HepG2 (cell line): ENCODE results near the gene FNDC3B. TPM values are rescaled to one million over a fixed set of nuclear protein-coding genes. Genes with fewer than 3 reads are reported as not detected.
A peak's percentile ranks its signal among the peaks of the same experiment; 100 is the strongest.

Experiments used
- AHDC1 ChIP-seq: sonication (generic); formaldehyde crosslinking; IDR thresholded peaks from 2 replicates; pipeline ENCODE4 v1.5.1; 2020; ENCODE audit warnings: mild to moderate bottlenecking, missing genetic modification reagents, borderline replicate concordance
- CREBL2 ChIP-seq: sonication (generic); formaldehyde crosslinking; IDR thresholded peaks from 2 replicates; pipeline ENCODE4 v1.8.1; 2023; ENCODE audit warnings: missing genetic modification reagents, mild to moderate bottlenecking, borderline replicate concordance
- GMEB2 ChIP-seq: IDR thresholded peaks from 2 replicates; pipeline ENCODE4 v1.6.1; 2016; ENCODE audit warnings: missing biosample characterization, missing genetic modification reagents, low read depth
- HES4 ChIP-seq: sonication (generic); formaldehyde crosslinking; IDR thresholded peaks from 2 replicates; pipeline ENCODE4 v1.9.0; 2021; ENCODE audit warnings: mild to moderate bottlenecking, missing genetic modification reagents, borderline replicate concordance
- ISX ChIP-seq: sonication (generic); formaldehyde crosslinking; conservative IDR thresholded peaks from 2 replicates; pipeline ENCODE4 v1.5.0; 2020; ENCODE audit warnings: missing genetic modification reagents
- MBD4 ChIP-seq: IDR thresholded peaks from 2 replicates; pipeline ENCODE4 v1.6.1; 2012; ENCODE audit warnings: low read length, inconsistent platforms, borderline replicate concordance
- MIXL1 ChIP-seq: IDR thresholded peaks from 2 replicates; pipeline ENCODE4 v1.6.1; 2016
- MYNN ChIP-seq: sonication (generic); formaldehyde crosslinking; IDR thresholded peaks from 2 replicates; pipeline ENCODE4 v1.4.0; 2020; ENCODE audit warnings: mild to moderate bottlenecking, low read depth, missing genetic modification reagents
- NFAT5 ChIP-seq: sonication (generic); formaldehyde crosslinking; IDR thresholded peaks from 2 replicates; pipeline ENCODE4 v1.4.0; 2020; ENCODE audit warnings: missing genetic modification reagents
- NR2C2 ChIP-seq: sonication (generic); formaldehyde crosslinking; IDR thresholded peaks from 2 replicates; pipeline ENCODE4 v1.4.0; 2020; ENCODE audit warnings: missing genetic modification reagents, mild to moderate bottlenecking, moderate library complexity, borderline replicate concordance
- PRMT3 ChIP-seq: sonication (generic); formaldehyde crosslinking; IDR thresholded peaks from 2 replicates; pipeline ENCODE4 v1.8.1; 2022; ENCODE audit warnings: low read depth, mild to moderate bottlenecking, moderate library complexity, missing genetic modification reagents, borderline replicate concordance
- TFDP2 ChIP-seq: sonication (generic); formaldehyde crosslinking; IDR thresholded peaks from 2 replicates; pipeline ENCODE4 v1.4.0; 2020; ENCODE audit warnings: missing genetic modification reagents
- THAP11 ChIP-seq: IDR thresholded peaks from 2 replicates; pipeline ENCODE4 v1.6.1; 2016; ENCODE audit warnings: missing biosample characterization, missing genetic modification reagents
- polyA plus RNA-seq, 8 experiments: library from polyadenylated mRNA; depleted of rRNA in 3 of 8; stranded (reverse) in 7 of 8; unstranded in 1 of 8; fragments of >200 nt; fragmentation: Illumina TruSeq in 4 of 8; extraction: Trizol in 4 of 8; gene quantifications; 2 replicates each; pipeline versions ENCODE4 v1.2.1 to v1.2.3, GENCODE V29; 2011 to 2016; ENCODE audit warnings: low read depth in 4 of 8, missing spikeins in 1 of 8, mixed read lengths in 1 of 8; ENCODE audit not compliant: insufficient read depth in 1 of 8
- total RNA-seq, 5 experiments: library from RNA; depleted of rRNA; stranded (reverse); fragments of >200 nt; fragmentation: Illumina TruSeq; extraction: Trizol; gene quantifications; 2 replicates each; pipeline ENCODE4 v1.2.3, GENCODE V29; 2016; ENCODE audit warnings: low read depth in 1 of 5

FNDC3B gene
- total and polyA plus RNA-seq, 2 of the 13 experiments (the other 11 are each of a cell fraction or from before 2014, with no cell fraction given) = 74.8 to 103 TPM

- TF ChIP-seq NFAT5 (CRISPR knock-in tag) = no peak
- peak; percentile 25; the same call in 1 of the 2 replicates for TF ChIP-seq MIXL1 (CRISPR knock-in tag)
- no peak for TF ChIP-seq MYNN
- TF ChIP-seq ISX (CRISPR knock-in tag) = no peak
- TF ChIP-seq AHDC1 (CRISPR knock-in tag) = peak; percentile 65; the same call in 1 of the 2 replicates
- peak; percentile 83; the same call in 1 of the 2 replicates for TF ChIP-seq MBD4
- no peak for TF ChIP-seq HES4 (CRISPR knock-in tag)
- TF ChIP-seq THAP11 (CRISPR knock-in tag) = no peak
- no peak for TF ChIP-seq GMEB2
- no peak for TF ChIP-seq PRMT3 (CRISPR knock-in tag)
- peak; percentile 51; the same call in 1 of the 2 replicates for TF ChIP-seq NR2C2 (CRISPR knock-in tag)
- TF ChIP-seq TFDP2 (CRISPR knock-in tag) = peak; percentile 68
- TF ChIP-seq CREBL2 (CRISPR knock-in tag) = no peak
Measured at GRCh38 chr3:172129850-172130716, 90.7 kb downstream of the FNDC3B start (continued).
